Activated CD4-positive, alpha-beta T cell treated with anti-CD3 and anti-CD28 coated beads, Interleukin-2, Interleukin-4, amounts not matched to agents 100 ng/mL and 50 ng/mL, durations not matched to agents 16 hours and 8 hours (primary cell): Measurements from ENCODE around the gene RBM38.
"Not testable (repeated sequence)": the region's sequence is repeated elsewhere in the genome, so short reads cannot be mapped to it uniquely, and the experiment has no call there.

Source experiments
- DNase-seq: peaks from one replicate; pipeline ENCODE4 v3.0.0-alpha.2; 2020; ENCODE audit warnings: low spot score

RBM38 gene

GRCh38 chr20:57390604-57391438, at the start of gene RBM38:
RBM38 (plus strand) TSS chr20:57391396; CDS start chr20:57391582, 186 bp downstream.
- DNase-seq = peak; percentile 81

GRCh38 chr20:57341663-57342062, 49.5 kb upstream of the RBM38 start:
- no peak for DNase-seq

- no peak for DNase-seq
Observed at GRCh38 chr20:57342829-57343228, 48.4 kb upstream of the RBM38 start.

GRCh38 chr20:57346477-57346876, 44.7 kb upstream of the RBM38 start:
- peak; percentile 68 for DNase-seq

GRCh38 chr20:57347393-57347792, 43.8 kb upstream of the RBM38 start:
- DNase-seq = no peak

GRCh38 chr20:57348200-57348921, 42.8 kb upstream of the RBM38 start:
- DNase-seq = not testable (repeated sequence)

GRCh38 chr20:57348922-57349574, 42.1 kb upstream of the RBM38 start:
- not testable (repeated sequence) for DNase-seq

- no peak for DNase-seq
Observed at GRCh38 chr20:57350081-57350710, 41.0 kb upstream of the RBM38 start.

GRCh38 chr20:57350726-57351041, 40.5 kb upstream of the RBM38 start:
- not testable (repeated sequence) for DNase-seq

GRCh38 chr20:57351042-57351783, 40.0 kb upstream of the RBM38 start, which contains the start of gene RAE1:
RAE1 (plus strand) TSS chr20:57351255; CDS start chr20:57354039, 2,784 bp downstream.
- DNase-seq = peak; percentile 92

- DNase-seq = no peak
Observed at GRCh38 chr20:57352305-57352704, 38.9 kb upstream of the RBM38 start.

- no peak for DNase-seq
Observed at GRCh38 chr20:57353351-57353750, 37.8 kb upstream of the RBM38 start.

- no peak for DNase-seq
Observed at GRCh38 chr20:57361517-57361916, 29.7 kb upstream of the RBM38 start.

GRCh38 chr20:57364451-57364850, 26.7 kb upstream of the RBM38 start:
- DNase-seq = no peak

- no peak for DNase-seq
Observed at GRCh38 chr20:57369596-57369995, 21.6 kb upstream of the RBM38 start.

GRCh38 chr20:57370316-57370715, 20.9 kb upstream of the RBM38 start:
- DNase-seq = no peak

GRCh38 chr20:57371363-57371762, 19.8 kb upstream of the RBM38 start:
- DNase-seq = no peak

GRCh38 chr20:57372157-57372556, 19.0 kb upstream of the RBM38 start:
- no peak for DNase-seq

GRCh38 chr20:57372581-57373350, 18.4 kb upstream of the RBM38 start:
- no peak for DNase-seq

GRCh38 chr20:57374343-57374930, 16.8 kb upstream of the RBM38 start:
- no peak for DNase-seq
